ENCODE data around the gene NPHS1.
A peak's percentile ranks its signal among the peaks of the same experiment; 100 is the strongest.

GRCh38 chr19:35868172-35868822 is 16.0 kb upstream of the NPHS1 start, which contains the start of gene APLP1:
- TF ChIP-seq CTCF (IDR thresholded peaks at IDR 0.05) (peak in 1 of 7 experiments; percentile 16), POLR2A (IDR thresholded peaks at IDR 0.05) (peak; percentile 15 to 63 (median 37))
